Caco-2 (cell line): Measurements from ENCODE around the gene MARF1. TPM values are rescaled to one million over a fixed set of nuclear protein-coding genes. Genes with fewer than 3 reads are reported as not detected.
"Not testable (repeated sequence)": the region's sequence is repeated elsewhere in the genome, so short reads cannot be mapped to it uniquely, and the experiment has no call there.

Experiments
- BruUV-seq: library from RNA; stranded (reverse); fragments of 400-500 nt; replicated peaks from 2 replicates; lab custom pipeline; 2021; lab: Mats Ljungman, UMichigan
- CTCF ChIA-PET: fragments of 300-600 bp; sonication (Branson Sonifier 250); formaldehyde crosslinking; loops from one replicate; lab custom pipeline; 2022; ENCODE audit warnings: antibody characterized with exemption; lab: Charles Lee
- POLR2A ChIA-PET: fragments of 300-600 bp; sonication (Branson Sonifier 250); formaldehyde crosslinking; loops from one replicate; lab custom pipeline; 2022; ENCODE audit warnings: antibody characterized with exemption; lab: Charles Lee
- DNase-seq, 2 experiments: peaks; one replicate each; pipeline versions ENCODE4 v3.0.0 to v3.0.0-alpha.2; 2020 to 2022
- H3K27me3 ChIP-seq: replicated peaks from 2 replicates; pipeline ENCODE4 v1.6.0; 2011; ENCODE audit warnings: low read length; ENCODE audit not compliant: control insufficient read depth, insufficient read depth
- H3K36me3 ChIP-seq: 2 replicates; pipeline ENCODE4 v1.5.1; 2011; ENCODE audit warnings: low read length; ENCODE audit not compliant: control insufficient read depth, insufficient read depth
- H3K4me1 ChIP-seq: fragments of 250-450 bp; sonication (Bioruptor Pico); 2 replicates; pipeline ENCODE4 v1.5.1; 2020; ENCODE audit warnings: mild to moderate bottlenecking
- H3K4me3 ChIP-seq: 2 replicates; pipeline ENCODE4 v1.5.1; 2011; ENCODE audit warnings: low read depth, mild to moderate bottlenecking, control low read depth, low read length
- H3K9me3 ChIP-seq: fragments of 250-450 bp; sonication (Bioruptor Pico); 2 replicates; pipeline ENCODE4 v1.5.1; 2020; ENCODE audit warnings: mild to moderate bottlenecking, moderate library complexity
- H3K27ac Mint-ChIP-seq: one replicate; pipeline ENCODE4 v1.8.0; 2022; ENCODE audit warnings: mixed read lengths; ENCODE audit not compliant: unreplicated experiment
- H3K27me3 Mint-ChIP-seq: one replicate; pipeline ENCODE4 v1.8.0; 2022; ENCODE audit warnings: mixed read lengths; ENCODE audit not compliant: insufficient read depth, unreplicated experiment
- H3K36me3 Mint-ChIP-seq: one replicate; pipeline ENCODE4 v1.8.0; 2022; ENCODE audit warnings: mild to moderate bottlenecking, mixed read lengths; ENCODE audit not compliant: insufficient read depth, unreplicated experiment
- H3K4me1 Mint-ChIP-seq: one replicate; pipeline ENCODE4 v1.8.0; 2022; ENCODE audit warnings: low read depth, mixed read lengths; ENCODE audit not compliant: unreplicated experiment
- H3K4me3 Mint-ChIP-seq: one replicate; pipeline ENCODE4 v1.8.0; 2022; ENCODE audit warnings: mild to moderate bottlenecking, moderate library complexity, mixed read lengths; ENCODE audit not compliant: unreplicated experiment
- H3K9me3 Mint-ChIP-seq: one replicate; pipeline ENCODE4 v1.8.0; 2022; ENCODE audit warnings: mixed read lengths; ENCODE audit not compliant: unreplicated experiment
- intact Hi-C: fragments of 100-400 bp; cut with micrococcal nuclease; formaldehyde crosslinking; loops from one replicate; pipeline ENCODE4 v1.10.0; 2022; ENCODE audit not compliant: unreplicated experiment
- total RNA-seq: library from RNA; stranded (reverse); gene quantifications from 2 replicates; pipeline ENCODE4 v1.2.3, GENCODE V29; 2022
- TF ChIP-seq, protein P1 (sequence below), 2 experiments: fragments of 200-600 bp in 1 of 2; IDR thresholded peaks; 1 replicate in 1 of 2; 2 replicates in 1 of 2; pipeline versions ENCODE4 v1.5.1 to v1.8.0; 2011 to 2022; ENCODE audit warnings: antibody characterized with exemption in 1 of 2, control low read depth in 1 of 2, inconsistent platforms in 1 of 2, low read depth in 1 of 2, low read length in 1 of 2, mild to moderate bottlenecking in 1 of 2, moderate library complexity in 1 of 2; ENCODE audit not compliant: insufficient read depth in 1 of 2, severe bottlenecking in 1 of 2, unreplicated experiment in 1 of 2

MARF1 gene
- total RNA-seq, 1 experiment from 2014 or later: 22.3 TPM

DNA sequence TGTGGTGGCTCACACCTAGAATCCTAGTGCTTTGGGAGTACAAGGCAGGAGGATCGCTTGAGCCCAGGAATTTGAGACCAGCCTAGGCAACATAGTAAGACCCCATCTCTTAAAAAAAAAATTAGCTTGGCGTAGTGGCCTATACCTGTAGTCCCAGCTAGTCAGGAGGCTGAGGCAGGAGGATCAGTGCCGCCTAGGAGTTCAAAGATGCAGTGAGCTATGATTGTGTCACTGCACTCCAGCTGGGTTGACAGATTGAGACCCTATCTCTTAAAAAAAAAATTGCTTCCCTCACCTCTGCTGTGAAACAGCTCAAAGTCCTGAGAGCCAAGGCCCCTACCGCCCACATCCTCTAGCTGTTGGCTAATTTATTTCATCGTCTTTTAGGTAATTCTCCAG is 17.2 kb upstream of the MARF1 start:
- H3K27me3 Mint-ChIP-seq: no peaks in the 10 kb centered on the region
- H3K27ac Mint-ChIP-seq: peak overlapping the region; percentile 31
- BruUV-seq: no TSS peak
- TF ChIP-seq, protein P1, sequence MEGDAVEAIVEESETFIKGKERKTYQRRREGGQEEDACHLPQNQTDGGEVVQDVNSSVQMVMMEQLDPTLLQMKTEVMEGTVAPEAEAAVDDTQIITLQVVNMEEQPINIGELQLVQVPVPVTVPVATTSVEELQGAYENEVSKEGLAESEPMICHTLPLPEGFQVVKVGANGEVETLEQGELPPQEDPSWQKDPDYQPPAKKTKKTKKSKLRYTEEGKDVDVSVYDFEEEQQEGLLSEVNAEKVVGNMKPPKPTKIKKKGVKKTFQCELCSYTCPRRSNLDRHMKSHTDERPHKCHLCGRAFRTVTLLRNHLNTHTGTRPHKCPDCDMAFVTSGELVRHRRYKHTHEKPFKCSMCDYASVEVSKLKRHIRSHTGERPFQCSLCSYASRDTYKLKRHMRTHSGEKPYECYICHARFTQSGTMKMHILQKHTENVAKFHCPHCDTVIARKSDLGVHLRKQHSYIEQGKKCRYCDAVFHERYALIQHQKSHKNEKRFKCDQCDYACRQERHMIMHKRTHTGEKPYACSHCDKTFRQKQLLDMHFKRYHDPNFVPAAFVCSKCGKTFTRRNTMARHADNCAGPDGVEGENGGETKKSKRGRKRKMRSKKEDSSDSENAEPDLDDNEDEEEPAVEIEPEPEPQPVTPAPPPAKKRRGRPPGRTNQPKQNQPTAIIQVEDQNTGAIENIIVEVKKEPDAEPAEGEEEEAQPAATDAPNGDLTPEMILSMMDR (IDR thresholded peaks at IDR 0.05; ENCODE audit: insufficient read depth in 1 of 2, low read depth in 1 of 2, low read length in 1 of 2, severe bottlenecking in 1 of 2, unreplicated experiment in 1 of 2): no peak
- no peaks in the 10 kb centered on the region for H3K27me3 ChIP-seq
- DNase-seq: no peak
- no peak overlapping the region for H3K4me3 Mint-ChIP-seq
- peaks cover 43% of the 10 kb centered on the region for H3K36me3 Mint-ChIP-seq
- H3K9me3 Mint-ChIP-seq: no peaks in the 10 kb centered on the region
- intact Hi-C loops: no loop called here
- POLR2A ChIA-PET: interaction anchor here (1.1 kb wide), 1 partner anchor 18 kb away, joined by 3 read pairs; the partner anchor contains the start of gene MARF1
- no peaks in the 10 kb centered on the region for H3K4me1 ChIP-seq
- H3K4me1 Mint-ChIP-seq: peaks cover 7% of the 10 kb centered on the region
- H3K4me3 ChIP-seq: no peak overlapping the region
- no peaks in the 10 kb centered on the region for H3K9me3 ChIP-seq
- no peaks in the 10 kb centered on the region for H3K36me3 ChIP-seq
- CTCF ChIA-PET: no interaction called here

DNA sequence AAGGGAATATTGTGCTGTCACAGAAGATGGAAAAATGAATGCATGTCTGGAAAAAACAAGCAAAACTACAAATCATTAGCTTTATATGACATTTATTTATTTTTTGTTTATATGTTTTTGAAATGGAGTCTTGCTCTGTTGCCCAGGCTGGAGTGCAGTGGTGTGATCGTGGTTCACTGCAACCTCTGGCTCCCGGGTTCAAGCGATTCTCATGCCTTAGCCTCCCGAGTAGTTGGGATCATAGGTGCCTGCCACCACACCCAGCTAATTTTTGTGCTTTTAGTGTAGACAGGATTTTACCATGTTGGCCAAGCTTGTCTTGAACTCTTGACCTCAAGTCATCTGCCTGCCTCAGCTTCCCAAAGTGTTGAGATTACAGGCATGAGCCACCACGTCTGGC is 15.6 kb upstream of the MARF1 start:
- Mint-ChIP-seq H3K4me1 (peaks cover 7% of the 10 kb centered on the region), H3K9me3 (no peaks in the 10 kb centered on the region), H3K27me3 (no peaks in the 10 kb centered on the region), H3K27ac (no peak overlapping the region), H3K4me3 (no peak overlapping the region), H3K36me3 (peaks cover 27% of the 10 kb centered on the region)
- Histone ChIP-seq H3K27me3 (no peaks in the 10 kb centered on the region), H3K36me3 (peaks cover 2% of the 10 kb centered on the region; the same call in 1 of the 2 replicates), H3K4me3 (no peak overlapping the region), H3K9me3 (no peaks in the 10 kb centered on the region), H3K4me1 (no peaks in the 10 kb centered on the region)
- DNase-seq: no peak
- no TSS peak for BruUV-seq
- TF ChIP-seq, protein P1 (IDR thresholded peaks at IDR 0.05; ENCODE audit: insufficient read depth in 1 of 2, low read depth in 1 of 2, low read length in 1 of 2, severe bottlenecking in 1 of 2, unreplicated experiment in 1 of 2): no peak
- intact Hi-C loops: no loop called here
- CTCF ChIA-PET: no interaction called here
- POLR2A ChIA-PET: no interaction called here

DNA sequence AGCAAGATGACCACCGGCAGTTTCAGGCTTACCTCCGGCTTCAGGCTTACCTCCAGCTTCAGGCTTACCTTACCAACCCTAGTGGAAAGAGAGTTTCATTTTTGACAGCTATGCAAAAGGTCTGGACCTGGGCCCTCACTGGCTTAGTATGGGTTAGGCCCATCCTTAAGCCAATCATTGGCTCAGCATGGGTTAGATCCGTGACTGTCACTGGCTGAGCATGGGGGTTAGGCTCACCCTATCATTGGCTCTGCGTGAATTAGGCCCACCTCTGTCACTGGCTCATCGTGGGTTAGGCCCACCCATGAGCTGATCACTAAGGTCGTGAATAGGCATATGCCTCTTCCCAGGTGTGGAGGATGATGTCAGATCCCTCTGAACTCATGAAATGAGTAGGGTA is 15.2 kb upstream of the MARF1 start:
- no peaks in the 10 kb centered on the region for H3K9me3 ChIP-seq
- intact Hi-C loops: no loop called here
- H3K4me3 ChIP-seq: no peak overlapping the region
- Mint-ChIP-seq H3K4me3 (no peak overlapping the region), H3K27me3 (no peaks in the 10 kb centered on the region), H3K27ac (no peak overlapping the region), H3K4me1 (peaks cover 7% of the 10 kb centered on the region), H3K36me3 (peaks cover 23% of the 10 kb centered on the region), H3K9me3 (no peaks in the 10 kb centered on the region)
- no TSS peak for BruUV-seq
- H3K27me3 ChIP-seq: no peaks in the 10 kb centered on the region
- H3K4me1 ChIP-seq: no peaks in the 10 kb centered on the region
- ChIA-PET POLR2A (no interaction called here), CTCF (no interaction called here)
- TF ChIP-seq, protein P1 (IDR thresholded peaks at IDR 0.05; ENCODE audit: insufficient read depth in 1 of 2, low read depth in 1 of 2, low read length in 1 of 2, severe bottlenecking in 1 of 2, unreplicated experiment in 1 of 2): no peak
- no peak for DNase-seq
- H3K36me3 ChIP-seq: peaks cover 2% of the 10 kb centered on the region; the same call in 1 of the 2 replicates

DNA sequence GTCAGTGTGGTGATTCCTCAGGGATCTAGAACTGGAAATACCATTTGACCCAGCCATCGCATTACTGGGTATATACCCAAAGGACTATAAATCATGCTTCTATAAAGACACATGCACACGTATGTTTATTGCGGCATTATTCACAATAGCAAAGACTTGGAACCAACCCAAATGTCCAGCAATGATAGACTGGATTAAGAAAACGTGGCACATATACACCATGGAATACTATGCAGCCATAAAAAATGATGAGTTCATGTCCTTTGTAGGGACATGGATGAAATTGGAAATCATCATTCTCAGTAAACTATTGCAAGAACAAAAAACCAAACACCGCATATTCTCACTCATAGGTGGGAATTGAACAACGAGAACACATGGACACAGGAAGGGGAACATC is 12.6 kb upstream of the MARF1 start:
- H3K27ac Mint-ChIP-seq, H3K4me1 ChIP-seq, H3K4me3 ChIP-seq, H3K9me3 ChIP-seq, H3K4me1 Mint-ChIP-seq, CTCF ChIA-PET, H3K27me3 ChIP-seq, DNase-seq, H3K36me3 ChIP-seq, H3K36me3 Mint-ChIP-seq, BruUV-seq, intact Hi-C loops, H3K4me3 Mint-ChIP-seq, H3K9me3 Mint-ChIP-seq, POLR2A ChIA-PET, H3K27me3 Mint-ChIP-seq: not testable (repeated sequence)
